Measurements from ENCODE around the gene HAT1.

DNA sequence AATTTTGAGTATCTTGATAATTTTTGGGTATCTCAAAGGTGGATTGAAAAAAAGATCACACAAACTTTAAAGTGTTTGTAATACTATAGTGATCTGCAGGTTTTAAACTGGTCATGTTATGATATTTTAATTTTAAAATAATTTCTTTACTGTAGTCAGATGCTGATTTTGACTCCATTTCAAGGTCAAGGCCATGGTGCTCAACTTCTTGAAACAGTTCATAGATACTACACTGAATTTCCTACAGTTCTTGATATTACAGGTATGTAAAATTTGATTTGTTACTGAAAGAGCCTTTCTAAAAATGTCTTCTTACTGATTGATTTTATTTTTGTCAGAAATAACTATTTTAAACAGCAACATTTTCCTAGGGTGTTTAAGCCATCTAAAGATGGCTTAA, 44.4 kb downstream of the HAT1 start:
- TF ChIP-seq, protein P1, sequence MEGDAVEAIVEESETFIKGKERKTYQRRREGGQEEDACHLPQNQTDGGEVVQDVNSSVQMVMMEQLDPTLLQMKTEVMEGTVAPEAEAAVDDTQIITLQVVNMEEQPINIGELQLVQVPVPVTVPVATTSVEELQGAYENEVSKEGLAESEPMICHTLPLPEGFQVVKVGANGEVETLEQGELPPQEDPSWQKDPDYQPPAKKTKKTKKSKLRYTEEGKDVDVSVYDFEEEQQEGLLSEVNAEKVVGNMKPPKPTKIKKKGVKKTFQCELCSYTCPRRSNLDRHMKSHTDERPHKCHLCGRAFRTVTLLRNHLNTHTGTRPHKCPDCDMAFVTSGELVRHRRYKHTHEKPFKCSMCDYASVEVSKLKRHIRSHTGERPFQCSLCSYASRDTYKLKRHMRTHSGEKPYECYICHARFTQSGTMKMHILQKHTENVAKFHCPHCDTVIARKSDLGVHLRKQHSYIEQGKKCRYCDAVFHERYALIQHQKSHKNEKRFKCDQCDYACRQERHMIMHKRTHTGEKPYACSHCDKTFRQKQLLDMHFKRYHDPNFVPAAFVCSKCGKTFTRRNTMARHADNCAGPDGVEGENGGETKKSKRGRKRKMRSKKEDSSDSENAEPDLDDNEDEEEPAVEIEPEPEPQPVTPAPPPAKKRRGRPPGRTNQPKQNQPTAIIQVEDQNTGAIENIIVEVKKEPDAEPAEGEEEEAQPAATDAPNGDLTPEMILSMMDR (conservative IDR thresholded peaks at IDR 0.05), result no peak
- no peak for TF ChIP-seq ZFX (IDR thresholded peaks at IDR 0.05)
